GM12878 (cell line): ENCODE data around the gene CASP8. TPM values are rescaled to one million over a fixed set of nuclear protein-coding genes. Genes with fewer than 3 reads are reported as not detected.

ENCODE experiments used
- ATAC-seq: fragments of 200-7000 bp; cut with Tn5 transposase; 3 replicates; pipeline ENCODE4 v1.9.1; 2020; ENCODE audit warnings: mild to moderate bottlenecking, moderate library complexity
- BruUV-seq: library from RNA; stranded (reverse); fragments of 400-500 nt; replicated peaks from 2 replicates; lab custom pipeline; 2021; lab: Mats Ljungman, UMichigan
- CTCF ChIA-PET: fragments of 300-600 bp; sonication (Branson Sonifier 250); formaldehyde crosslinking; extraction: SDS; loops from one replicate; lab custom pipeline; 2021; ENCODE audit warnings: inconsistent platforms; lab: Yijun Ruan, JAX
- POLR2A ChIA-PET: fragments of 350-600 bp; formaldehyde crosslinking; extraction: SDS; loops from one replicate; lab custom pipeline; 2021; ENCODE audit warnings: inconsistent platforms; lab: Charles Lee
- RAD21 ChIA-PET: fragments of 300-600 bp; sonication (Branson Sonifier 250); formaldehyde crosslinking; loops from one replicate; lab custom pipeline; 2023; ENCODE audit warnings: antibody characterized with exemption; ENCODE audit not compliant: unreplicated experiment; lab: Charles Lee
- SMC1A ChIA-PET: fragments of 300-600 bp; sonication (Branson Sonifier 250); formaldehyde crosslinking; loops from one replicate; lab custom pipeline; 2023; ENCODE audit not compliant: unreplicated experiment, uncharacterized antibody; lab: Charles Lee
- DNase-seq: peaks from one replicate; pipeline ENCODE4 v3.0.0-alpha.2; 2011; ENCODE audit warnings: low read depth, low spot score
- FAIRE-seq: peaks from 3 replicates; lab custom pipeline; 2011; peaks lifted over from hg19 to GRCh38; lab: Jason Lieb, UNC
- H2AFZ ChIP-seq: 2 replicates; pipeline ENCODE4 v1.6.0; 2011; ENCODE audit warnings: low read depth, low read length, control low read depth; ENCODE audit not compliant: control insufficient read depth
- H3K27ac ChIP-seq: 2 replicates; pipeline ENCODE4 v1.5.1; 2011; ENCODE audit warnings: control low read depth; ENCODE audit not compliant: control insufficient read depth, insufficient read depth
- H3K27me3 ChIP-seq, 2 experiments: replicated peaks in 1 of 2; 2 replicates each; pipeline versions ENCODE4 v1.6.0 to v1.6.1; 2011; ENCODE audit warnings: low read length in 1 of 2; ENCODE audit not compliant: control insufficient read depth in 2 of 2, insufficient read depth in 2 of 2
- H3K36me3 ChIP-seq, 2 experiments: 2 replicates each; pipeline ENCODE4 v1.5.1; 2011; ENCODE audit warnings: low read length in 1 of 2; ENCODE audit not compliant: control insufficient read depth in 2 of 2, insufficient read depth in 2 of 2
- H3K4me1 ChIP-seq: 2 replicates; pipeline ENCODE4 v1.6.1; 2011; ENCODE audit warnings: mild to moderate bottlenecking, low read length, moderate library complexity, mixed read lengths; ENCODE audit not compliant: control insufficient read depth, insufficient read depth
- H3K4me2 ChIP-seq: 2 replicates; pipeline ENCODE4 v1.6.0; 2011; ENCODE audit warnings: control low read depth; ENCODE audit not compliant: control insufficient read depth, insufficient read depth
- H3K4me3 ChIP-seq: fragments of 200-600 bp; sonication (generic); 2 replicates; pipeline ENCODE4 v1.5.1; 2016
- H3K79me2 ChIP-seq: 2 replicates; pipeline ENCODE4 v1.6.0; 2011; ENCODE audit warnings: low read length; ENCODE audit not compliant: control insufficient read depth, insufficient read depth
- H3K9ac ChIP-seq: 2 replicates; pipeline ENCODE4 v1.8.0; 2011; ENCODE audit warnings: low read length, control low read depth, mixed read lengths; ENCODE audit not compliant: control insufficient read depth, insufficient read depth
- H3K9me3 ChIP-seq: replicated peaks from 3 replicates; pipeline ENCODE4 v1.5.1; 2011; ENCODE audit warnings: mild to moderate bottlenecking, low read length; ENCODE audit not compliant: control insufficient read depth, insufficient read depth
- H4K20me1 ChIP-seq: 2 replicates; pipeline ENCODE4 v1.6.0; 2011; ENCODE audit not compliant: control insufficient read depth, insufficient read depth
- ASH2L ChIP-seq: fragments of 300-600, 200-600 bp; sonication (generic); IDR thresholded peaks from 2 replicates; pipeline ENCODE4 v1.6.1; 2017; ENCODE audit warnings: low read depth, mild to moderate bottlenecking, borderline replicate concordance
- CBX3 ChIP-seq: fragments of 200-600 bp; sonication (generic); IDR thresholded peaks from 2 replicates; pipeline ENCODE4 v1.6.1; 2016; ENCODE audit warnings: low read depth, borderline replicate concordance
- CHD2 ChIP-seq: IDR thresholded peaks from 2 replicates; pipeline ENCODE4 v1.6.1; 2011; ENCODE audit warnings: low read depth, low read length, improper control_type of control experiment, borderline replicate concordance
- EGR1 ChIP-seq, 2 experiments: IDR thresholded peaks; 1 replicate in 1 of 2; 2 replicates in 1 of 2; pipeline ENCODE4 v1.6.1; 2011 to 2012; ENCODE audit warnings: low read depth in 2 of 2, low read length in 2 of 2, borderline replicate concordance in 1 of 2, mild to moderate bottlenecking in 1 of 2, moderate library complexity in 1 of 2
- HSF1 ChIP-seq: fragments of 150-350 bp; IDR thresholded peaks from 2 replicates; pipeline ENCODE4 v1.6.1; 2014; ENCODE audit warnings: mild to moderate bottlenecking, low read depth, low read length
- IKZF1 ChIP-seq: fragments of 450-650 bp; conservative IDR thresholded peaks from 2 replicates; pipeline ENCODE4 v1.6.1; 2017; ENCODE audit warnings: antibody characterized with exemption, mild to moderate bottlenecking
- JUNB ChIP-seq: IDR thresholded peaks from 2 replicates; pipeline ENCODE4 v1.6.1; 2016; ENCODE audit warnings: antibody characterized with exemption, mild to moderate bottlenecking
- NKRF ChIP-seq: fragments of 450-650 bp; conservative IDR thresholded peaks from 2 replicates; pipeline ENCODE4 v1.6.1; 2017; ENCODE audit warnings: mild to moderate bottlenecking, moderate library complexity
- NR2C2 ChIP-seq: IDR thresholded peaks from 2 replicates; pipeline ENCODE4 v1.6.1; 2011; ENCODE audit warnings: borderline replicate concordance, low read depth; ENCODE audit not compliant: control insufficient read depth, insufficient read length
- POLR2AphosphoS2 ChIP-seq: IDR thresholded peaks from 2 replicates; pipeline ENCODE4 v1.6.1; 2011; ENCODE audit warnings: low read depth, mild to moderate bottlenecking, low read length, improper control_type of control experiment, moderate library complexity
- SMARCA5 ChIP-seq: fragments of 450-650 bp; IDR thresholded peaks from 2 replicates; pipeline ENCODE4 v1.6.1; 2017; ENCODE audit warnings: mild to moderate bottlenecking
- ZNF274 ChIP-seq: IDR thresholded peaks from one replicate; pipeline ENCODE4 v1.8.0; 2011; ENCODE audit not compliant: insufficient read length, insufficient read depth
- WGBS: methylation state at CpG from one replicate; pipeline ENCODE4 v1.1.6; 2016; ENCODE audit warnings: low lambda C conversion rate; ENCODE audit not compliant: insufficient replicate concordance, insufficient coverage; ENCODE audit errors: missing lambda C conversion rate; 5-methylcytosine and 5-hydroxymethylcytosine counted together
- in situ Hi-C: fragments of 300-500 bp; cut with MboI; formaldehyde crosslinking; loops from 9 replicates; pipeline ENCODE4 v1.14.3; 2018; ENCODE audit warnings: mixed read lengths
- intact Hi-C: fragments of 100-400 bp; cut with micrococcal nuclease; formaldehyde crosslinking; loops from one replicate; pipeline ENCODE4 v1.14.2; 2022; ENCODE audit not compliant: unreplicated experiment
- polyA plus RNA-seq, 11 experiments: library from polyadenylated mRNA; depleted of rRNA in 4 of 11; unstranded in 6 of 11; stranded (reverse) in 5 of 11; fragments of >200 nt; fragmentation: Nextera tagmentation in 4 of 11; fragmentation: Illumina TruSeq in 1 of 11; extraction: Ambion mirVana in 4 of 11; extraction: Trizol in 1 of 11; gene quantifications; 1 replicate in 1 of 11; 2 replicates in 10 of 11; pipeline versions ENCODE4 v1.2.1 to v1.2.3, GENCODE V29; 2011 to 2016; ENCODE audit warnings: inconsistent platforms in 2 of 11, missing spikeins in 2 of 11, low read depth in 1 of 11
- total RNA-seq, 4 experiments: library from RNA; depleted of rRNA in 3 of 4; stranded (reverse); fragments of >200 nt in 3 of 4; fragmentation: Illumina TruSeq in 1 of 4; extraction: Trizol in 1 of 4; gene quantifications; 2 replicates each; pipeline versions ENCODE4 v1.2.1 to v1.2.3, GENCODE V29; 2013 to 2021
- TF ChIP-seq, protein P1 (sequence below): fragments of 450-650 bp; IDR thresholded peaks from 2 replicates; pipeline ENCODE4 v1.6.1; 2018; ENCODE audit warnings: borderline replicate concordance, mild to moderate bottlenecking; ENCODE audit not compliant: partially characterized antibody
- TF ChIP-seq, protein P2 (sequence below): IDR thresholded peaks from 2 replicates; pipeline ENCODE4 v1.6.1; 2012; ENCODE audit warnings: low read depth, low read length, improper control_type of control experiment
- TF ChIP-seq, protein P3 (sequence below): IDR thresholded peaks from 2 replicates; pipeline ENCODE4 v1.6.1; 2011; ENCODE audit warnings: low read depth, low read length, improper control_type of control experiment, borderline replicate concordance

CASP8 gene
- total and polyA plus RNA-seq, 10 of the 15 experiments (the other 5 are each of a cell fraction or from before 2014, with no cell fraction given) = 18.6 to 54.1 (median 39.9) TPM

DNA sequence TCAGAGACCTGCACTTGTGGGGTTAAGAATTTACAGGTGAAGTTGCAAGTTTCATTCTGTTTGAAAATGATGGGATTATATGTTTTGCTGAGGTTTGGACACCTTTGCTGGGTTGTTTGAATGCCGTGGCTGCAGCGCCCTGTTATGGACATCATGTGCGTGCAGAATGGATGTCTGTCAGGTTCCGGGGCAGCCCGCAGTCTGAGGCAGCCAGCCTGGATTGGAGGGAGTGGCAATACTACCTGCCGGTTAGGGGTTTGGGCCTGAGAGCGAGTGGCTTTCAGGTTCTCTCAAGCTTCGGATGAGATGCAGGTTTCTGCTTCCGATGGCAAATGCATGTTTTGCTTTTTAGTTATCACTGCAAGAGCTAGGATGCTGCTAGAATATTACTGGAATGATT lies 1.1 kb downstream of the CASP8 start:
- Histone ChIP-seq H3K4me3 (no peak overlapping the region; the same call in 1 of the 2 replicates), H3K4me1 (peaks cover 25% of the 10 kb centered on the region), H3K79me2 (peaks cover 9% of the 10 kb centered on the region), H3K27ac (no peak overlapping the region), H3K4me2 (peak overlapping the region; percentile 2; the same call in 1 of the 2 replicates), H4K20me1 (no peaks in the 10 kb centered on the region), H3K9ac (no peak overlapping the region), H3K9me3 (no peaks in the 10 kb centered on the region), H3K36me3 (peaks cover 0 to under 1% of the 10 kb centered on the region in 2 experiments; a peak in 1 of 4 replicates), H2AFZ (no peak overlapping the region), H3K27me3 (no peaks in the 10 kb centered on the region)
- ChIA-PET CTCF (interaction anchor here (0.5 to 7.1 kb wide), 7 partner anchors 25 to 104 kb away, joined by 3 to 85 read pairs (median 7); partner anchors contain the start of gene CASP10), RAD21 (interaction anchor here (0.7 to 6.4 kb wide), 7 partner anchors 8 to 519 kb away, joined by 3 to 79 read pairs (median 4); partner anchors contain the start of gene ALS2), POLR2A (interaction anchor here (1.1 to 5.1 kb wide), 2 partner anchors 28 to 397 kb away, joined by 3 to 33 read pairs; partner anchors contain the start of gene CLK1), SMC1A (interaction anchor here (1.5 to 10.5 kb wide), 7 partner anchors 10 to 79 kb away, joined by 4 to 87 read pairs (median 10); partner anchors contain the start of gene CASP10)
- in situ Hi-C loops (no loop called here), intact Hi-C loops (loop anchor here (10.0 kb wide), 1 partner anchor 383 kb away; the partner anchor contains the start of gene TMEM237)
- DNase-seq (no peak), FAIRE-seq (no peak), ATAC-seq (no peak)
- no TSS peak for BruUV-seq
- 57% methylated on average over 9 of the region's 9 CpGs for WGBS
- TF ChIP-seq NR2C2 (no peak), CBX3 (no peak), IKZF1 (no peak), SMARCA5 (no peak), ZNF274 (no peak), ASH2L (no peak), POLR2AphosphoS2 (no peak), NKRF (no peak; the same call in 1 of the 2 replicates), CHD2 (no peak), EGR1 (IDR thresholded peaks at IDR 0.05; ENCODE audit: borderline replicate concordance in 1 of 2, low read depth in 2 of 2, low read length in 2 of 2) (no peak), HSF1 (no peak), JUNB (no peak)
- TF ChIP-seq, protein P1, sequence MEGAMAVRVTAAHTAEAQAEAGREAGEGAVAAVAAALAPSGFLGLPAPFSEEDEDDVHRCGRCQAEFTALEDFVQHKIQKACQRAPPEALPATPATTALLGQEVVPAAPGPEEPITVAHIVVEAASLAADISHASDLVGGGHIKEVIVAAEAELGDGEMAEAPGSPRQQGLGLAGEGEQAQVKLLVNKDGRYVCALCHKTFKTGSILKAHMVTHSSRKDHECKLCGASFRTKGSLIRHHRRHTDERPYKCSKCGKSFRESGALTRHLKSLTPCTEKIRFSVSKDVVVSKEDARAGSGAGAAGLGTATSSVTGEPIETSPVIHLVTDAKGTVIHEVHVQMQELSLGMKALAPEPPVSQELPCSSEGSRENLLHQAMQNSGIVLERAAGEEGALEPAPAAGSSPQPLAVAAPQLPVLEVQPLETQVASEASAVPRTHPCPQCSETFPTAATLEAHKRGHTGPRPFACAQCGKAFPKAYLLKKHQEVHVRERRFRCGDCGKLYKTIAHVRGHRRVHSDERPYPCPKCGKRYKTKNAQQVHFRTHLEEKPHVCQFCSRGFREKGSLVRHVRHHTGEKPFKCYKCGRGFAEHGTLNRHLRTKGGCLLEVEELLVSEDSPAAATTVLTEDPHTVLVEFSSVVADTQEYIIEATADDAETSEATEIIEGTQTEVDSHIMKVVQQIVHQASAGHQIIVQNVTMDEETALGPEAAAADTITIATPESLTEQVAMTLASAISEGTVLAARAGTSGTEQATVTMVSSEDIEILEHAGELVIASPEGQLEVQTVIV = no peak
- TF ChIP-seq, protein P2, sequence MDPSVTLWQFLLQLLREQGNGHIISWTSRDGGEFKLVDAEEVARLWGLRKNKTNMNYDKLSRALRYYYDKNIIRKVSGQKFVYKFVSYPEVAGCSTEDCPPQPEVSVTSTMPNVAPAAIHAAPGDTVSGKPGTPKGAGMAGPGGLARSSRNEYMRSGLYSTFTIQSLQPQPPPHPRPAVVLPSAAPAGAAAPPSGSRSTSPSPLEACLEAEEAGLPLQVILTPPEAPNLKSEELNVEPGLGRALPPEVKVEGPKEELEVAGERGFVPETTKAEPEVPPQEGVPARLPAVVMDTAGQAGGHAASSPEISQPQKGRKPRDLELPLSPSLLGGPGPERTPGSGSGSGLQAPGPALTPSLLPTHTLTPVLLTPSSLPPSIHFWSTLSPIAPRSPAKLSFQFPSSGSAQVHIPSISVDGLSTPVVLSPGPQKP = no peak
- TF ChIP-seq, protein P3, sequence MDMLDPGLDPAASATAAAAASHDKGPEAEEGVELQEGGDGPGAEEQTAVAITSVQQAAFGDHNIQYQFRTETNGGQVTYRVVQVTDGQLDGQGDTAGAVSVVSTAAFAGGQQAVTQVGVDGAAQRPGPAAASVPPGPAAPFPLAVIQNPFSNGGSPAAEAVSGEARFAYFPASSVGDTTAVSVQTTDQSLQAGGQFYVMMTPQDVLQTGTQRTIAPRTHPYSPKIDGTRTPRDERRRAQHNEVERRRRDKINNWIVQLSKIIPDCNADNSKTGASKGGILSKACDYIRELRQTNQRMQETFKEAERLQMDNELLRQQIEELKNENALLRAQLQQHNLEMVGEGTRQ = no peak
